Iris pigment epithelial cell (primary cell): Measurements from ENCODE around the gene OR51B5.
"Not testable (repeated sequence)": the region's sequence is repeated elsewhere in the genome, so short reads cannot be mapped to it uniquely, and the experiment has no call there.

Experiments
- DNase-seq: peaks from one replicate; pipeline ENCODE4 v3.0.0-alpha.2; 2011; ENCODE audit warnings: low read depth

Gene OR51B5, protein sequence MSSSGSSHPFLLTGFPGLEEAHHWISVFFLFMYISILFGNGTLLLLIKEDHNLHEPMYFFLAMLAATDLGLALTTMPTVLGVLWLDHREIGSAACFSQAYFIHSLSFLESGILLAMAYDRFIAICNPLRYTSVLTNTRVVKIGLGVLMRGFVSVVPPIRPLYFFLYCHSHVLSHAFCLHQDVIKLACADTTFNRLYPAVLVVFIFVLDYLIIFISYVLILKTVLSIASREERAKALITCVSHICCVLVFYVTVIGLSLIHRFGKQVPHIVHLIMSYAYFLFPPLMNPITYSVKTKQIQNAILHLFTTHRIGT

DNA sequence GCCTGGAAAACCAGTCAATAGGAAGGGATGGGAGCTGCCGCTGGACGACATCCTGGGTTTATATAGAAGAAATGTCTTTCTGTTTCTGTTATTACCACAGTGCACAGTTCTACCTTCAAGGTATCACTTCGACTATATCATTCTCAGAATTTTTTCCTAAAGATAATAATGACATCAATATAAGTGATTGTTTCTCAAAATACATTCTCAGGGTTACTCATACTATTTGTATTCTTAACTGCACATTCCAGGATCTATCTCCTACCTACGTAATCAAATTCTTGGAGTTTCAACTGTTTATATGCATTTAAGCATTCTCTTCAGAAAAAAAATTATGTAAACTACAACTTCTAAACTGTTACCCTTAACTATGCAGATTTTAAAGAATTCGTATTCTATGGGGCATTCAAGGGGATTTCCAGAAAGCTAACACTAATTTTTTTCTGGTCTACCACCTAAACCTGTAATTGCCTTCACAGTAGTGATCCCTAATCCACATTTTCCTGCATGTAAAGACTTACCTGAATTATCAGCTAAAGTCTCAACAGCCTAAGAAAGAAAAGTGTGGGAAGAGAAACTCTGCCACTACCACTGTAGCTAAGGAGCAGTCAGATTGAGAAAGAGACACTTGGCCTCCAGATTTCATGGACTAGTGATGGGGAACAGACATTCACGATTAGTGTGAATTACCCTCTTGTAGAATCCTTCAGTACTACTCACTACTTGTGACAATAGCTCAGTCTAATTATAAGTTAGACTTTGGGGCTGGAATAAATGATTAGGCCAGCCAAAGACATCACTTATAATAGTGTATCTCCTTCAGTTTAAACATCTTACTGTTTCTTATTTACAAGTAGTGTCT, at the start of gene OR51B5:
Gene OR51B5, minus strand, starts transcription at position 51 of the 862 bp plus-strand sequence. Its CDS starts 0 bp downstream, at position 51.
- DNase-seq: peak; percentile 83

DNA sequence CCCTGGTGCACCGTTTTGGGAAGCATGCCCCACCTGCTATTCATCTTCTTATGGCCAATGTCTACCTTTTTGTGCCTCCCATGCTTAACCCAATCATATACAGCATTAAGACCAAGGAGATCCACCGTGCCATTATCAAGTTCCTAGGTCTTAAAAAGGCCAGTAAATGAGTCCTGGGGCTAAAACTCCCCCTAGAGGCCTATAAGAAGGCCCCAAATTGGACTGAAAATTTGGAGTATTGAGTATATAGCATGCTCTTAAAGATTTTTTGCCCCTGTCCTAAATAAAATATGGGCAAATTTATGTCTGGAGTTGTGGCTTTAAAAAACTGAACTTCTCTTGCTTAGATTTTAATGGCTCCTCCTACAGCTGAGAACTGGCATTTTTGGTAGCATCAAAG, 46.9 kb upstream of the OR51B5 start:
- DNase-seq: no peak

DNA sequence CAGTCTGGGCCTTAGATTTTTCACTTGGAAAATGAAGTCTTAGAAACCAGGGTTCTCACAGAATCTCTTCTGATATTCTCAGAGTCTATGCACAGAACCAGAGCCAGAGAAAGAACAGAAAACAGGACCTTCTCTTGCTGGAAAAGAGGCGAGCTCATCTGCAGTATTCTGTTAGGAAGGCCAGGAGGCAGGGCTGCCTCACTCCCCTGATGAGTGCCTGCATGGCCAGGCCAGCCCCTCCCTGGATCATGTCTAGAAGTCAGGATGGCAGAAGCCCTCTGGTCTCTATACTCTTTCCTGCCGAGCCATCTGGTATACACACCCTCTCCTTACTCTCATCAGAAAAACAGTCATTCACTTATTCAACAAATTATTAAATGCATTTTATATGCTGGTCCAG, 41.0 kb upstream of the OR51B5 start:
- DNase-seq: no peak

DNA sequence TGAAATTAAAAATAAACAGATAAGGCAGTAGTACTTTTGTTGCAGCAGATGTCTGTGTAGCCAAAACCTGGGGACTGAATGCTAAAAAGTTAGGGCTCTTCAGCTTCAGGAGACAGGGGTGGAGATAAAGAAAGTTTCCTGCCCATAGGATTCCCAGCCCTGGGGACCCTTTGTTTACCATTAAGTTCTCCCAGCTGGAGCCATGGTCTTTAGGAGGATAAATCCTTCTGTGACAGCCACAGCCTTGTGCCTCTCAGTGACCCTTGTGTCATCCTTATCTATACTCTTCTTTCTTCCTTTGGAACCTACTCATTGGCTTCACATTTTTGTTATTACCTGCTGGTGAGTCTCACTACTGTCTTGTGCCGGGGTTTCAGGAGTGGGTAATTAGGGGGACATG, 40.3 kb upstream of the OR51B5 start, which contains the start of gene OR51M1:
Gene OR51M1, plus strand, starts transcription at position 237 of the 400 bp plus-strand sequence. CDS start 5,587 bp downstream, outside the sequence.
- DNase-seq: no peak

DNA sequence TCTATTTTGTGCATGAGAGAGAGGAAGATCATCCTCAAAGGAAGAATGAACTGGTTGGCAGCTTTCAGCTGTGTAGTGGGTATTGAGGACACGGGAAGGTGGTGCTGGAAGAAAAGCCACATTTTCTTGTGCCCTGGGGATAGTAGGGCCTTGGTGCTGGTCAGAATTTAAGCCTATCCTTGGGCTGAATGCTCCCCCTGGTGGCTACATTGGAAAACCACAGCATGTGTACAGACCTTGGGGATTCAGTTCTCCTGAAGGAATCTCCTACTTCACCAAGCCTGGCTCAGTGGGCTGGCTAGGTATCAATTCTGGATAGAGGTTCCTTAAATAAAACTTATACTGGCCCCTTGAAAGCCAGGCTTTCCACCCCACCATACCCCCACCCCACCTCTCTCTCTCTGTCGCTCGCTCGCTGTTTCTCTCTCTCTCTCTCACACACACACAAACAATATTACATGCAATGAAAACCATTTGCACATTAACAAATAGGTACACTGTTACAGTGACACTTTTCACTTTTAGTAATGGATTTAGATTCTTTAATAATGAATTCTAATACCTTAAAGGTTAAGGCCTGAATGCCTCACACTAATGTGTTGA, 37.5 kb upstream of the OR51B5 start:
- DNase-seq: peak; percentile 71

DNA sequence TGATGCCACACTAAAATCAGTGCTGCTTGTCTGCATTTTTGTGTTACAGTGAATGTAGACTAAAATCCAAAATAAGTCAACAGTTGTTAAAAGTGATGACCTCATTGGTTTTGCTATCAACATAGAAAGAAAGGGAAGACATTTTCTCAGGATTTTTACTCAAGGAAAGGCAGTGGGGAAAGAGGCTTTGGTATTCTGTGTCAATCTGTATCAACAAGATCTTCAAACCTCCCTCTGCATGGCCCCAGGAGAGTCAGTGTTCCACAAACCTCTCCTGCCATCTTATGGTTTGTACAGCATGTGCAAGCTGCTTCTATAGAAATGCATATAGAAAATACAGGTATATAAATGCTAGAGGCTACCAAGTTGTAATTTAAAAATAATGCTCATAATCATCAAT, 26.5 kb upstream of the OR51B5 start:
- DNase-seq: peak; percentile 85

DNA sequence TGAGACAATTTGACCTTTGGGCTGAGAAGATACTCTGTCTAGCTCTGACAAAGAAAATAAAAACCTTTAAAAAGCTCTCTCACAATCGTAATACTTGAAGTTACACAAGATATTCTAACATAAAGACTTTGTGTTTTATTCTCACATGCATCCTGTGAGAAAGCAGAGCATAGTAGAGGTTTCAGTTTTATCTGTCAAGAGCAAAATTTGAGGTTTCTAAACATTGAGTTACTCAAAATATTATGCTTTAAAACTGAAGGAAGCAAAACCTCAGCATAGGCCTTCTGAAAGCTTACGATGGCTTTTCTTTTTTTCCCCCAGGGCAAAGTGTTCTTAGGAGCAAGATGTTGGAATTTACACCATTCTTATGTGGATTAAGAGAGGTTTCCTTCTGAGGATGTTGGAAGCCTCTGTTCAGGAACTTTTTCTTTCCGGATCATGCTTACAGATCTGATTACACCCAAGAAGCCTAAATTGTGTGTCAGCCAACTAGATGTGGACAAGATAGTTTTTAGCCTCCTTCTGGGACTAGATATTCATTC, 25.2 kb upstream of the OR51B5 start:
- peak; percentile 26 for DNase-seq

DNA sequence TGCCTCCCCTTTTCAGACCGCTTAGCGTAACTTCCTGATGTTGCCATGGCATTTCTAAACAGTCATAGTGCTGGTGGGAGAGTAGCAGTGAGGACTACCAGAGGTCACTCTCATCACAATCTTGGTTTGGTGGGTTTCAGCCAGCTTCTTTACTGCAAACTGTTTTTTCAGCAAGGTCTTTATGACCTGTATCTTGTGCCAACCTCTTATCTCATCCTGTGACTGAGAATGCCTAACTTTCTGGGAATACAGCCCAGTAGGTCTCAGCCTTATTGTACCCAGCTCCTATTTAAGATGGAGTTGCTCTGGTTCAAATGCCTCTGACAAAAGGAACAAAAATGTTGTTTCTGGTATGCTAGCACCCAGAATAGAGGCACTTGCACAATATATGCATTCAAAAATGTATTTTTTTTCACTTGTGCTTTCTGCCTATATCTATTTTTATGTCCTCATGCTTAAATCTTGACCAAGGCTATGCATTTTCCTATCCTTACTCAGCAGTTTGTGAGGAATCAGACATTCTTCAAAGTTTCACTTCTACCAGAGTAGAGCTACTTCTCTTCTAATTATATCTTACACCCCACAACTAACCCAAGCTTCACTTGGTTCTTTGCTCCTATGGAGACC, 24.2 kb upstream of the OR51B5 start:
- DNase-seq: peak; percentile 75

DNA sequence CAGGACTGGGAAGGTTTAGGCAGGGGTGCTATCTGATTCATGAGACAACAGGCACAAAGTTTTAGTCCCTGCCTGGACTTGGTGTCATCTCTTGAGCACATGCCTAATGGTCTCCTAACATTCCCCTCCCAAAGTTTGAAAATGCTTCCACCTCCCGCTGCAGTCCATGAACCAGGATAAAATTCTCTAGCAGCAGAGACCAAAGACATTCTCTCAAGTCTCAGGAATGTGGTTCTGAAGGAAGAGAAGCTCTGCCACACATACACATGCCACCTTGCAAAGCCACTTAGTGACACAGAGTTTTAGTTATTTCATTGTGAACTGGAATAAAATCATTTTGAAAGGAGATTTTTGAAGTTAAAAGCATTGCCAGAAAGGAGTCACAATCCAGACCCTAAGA, 23.5 kb upstream of the OR51B5 start:
- no peak for DNase-seq

DNA sequence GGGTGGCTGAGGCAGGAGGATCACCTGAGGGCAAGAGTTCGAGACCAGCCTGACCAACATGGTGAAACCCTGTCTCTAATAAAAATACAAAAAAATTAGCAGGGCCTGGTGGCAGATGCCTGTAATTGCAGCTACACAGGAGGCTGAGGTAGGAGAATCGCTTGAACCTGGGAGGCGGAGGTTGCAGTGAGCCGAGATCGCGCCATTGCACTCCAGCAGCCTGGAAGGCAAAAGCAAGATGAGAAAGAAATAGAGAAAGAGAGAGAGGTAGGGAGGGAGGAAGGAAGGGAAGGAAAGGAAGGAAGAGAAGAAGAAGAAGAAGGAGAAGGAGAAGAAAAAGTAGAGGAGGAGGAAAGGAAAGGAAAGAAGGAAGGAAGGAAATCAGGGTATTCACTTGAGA, 23.0 kb upstream of the OR51B5 start:
- DNase-seq: not testable (repeated sequence)

DNA sequence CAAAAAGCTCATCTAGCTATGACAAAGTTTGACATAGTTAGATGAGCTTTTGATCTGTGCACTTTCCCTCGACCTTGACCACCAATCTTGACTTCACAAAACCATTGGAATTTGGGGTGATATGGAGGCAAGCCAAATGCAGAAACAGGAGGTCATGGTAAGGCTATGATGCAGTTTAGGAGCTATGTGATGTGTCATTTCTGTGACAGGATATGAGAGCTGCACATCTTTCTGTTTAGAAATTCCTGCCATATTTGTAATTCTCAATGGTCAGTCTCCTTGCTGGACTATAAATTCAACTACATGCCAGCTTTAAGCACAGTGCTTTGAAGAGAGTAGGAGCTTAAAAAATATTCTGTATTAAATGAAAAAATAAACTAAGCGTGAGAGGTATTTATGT, 20.9 kb upstream of the OR51B5 start:
- DNase-seq: peak; percentile 96

DNA sequence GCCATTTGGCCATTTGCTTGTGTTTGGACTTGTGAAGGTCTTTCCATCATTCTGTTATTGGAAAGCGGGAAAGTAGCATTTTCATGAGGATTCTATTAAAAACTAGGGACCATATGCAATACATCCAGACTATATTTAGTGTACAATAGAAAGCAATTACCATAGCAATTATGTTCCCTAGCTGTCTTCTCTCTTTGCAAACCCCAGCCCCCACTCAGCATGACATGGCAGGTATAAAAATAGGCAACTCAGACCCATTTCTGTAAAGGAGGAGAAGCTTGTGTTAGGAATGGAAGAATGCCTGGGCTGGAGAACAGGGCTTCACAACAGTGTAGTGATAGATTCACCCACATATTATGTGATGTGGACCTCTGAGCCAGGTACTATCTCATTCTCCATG, 20.4 kb upstream of the OR51B5 start:
- peak; percentile 23 for DNase-seq

DNA sequence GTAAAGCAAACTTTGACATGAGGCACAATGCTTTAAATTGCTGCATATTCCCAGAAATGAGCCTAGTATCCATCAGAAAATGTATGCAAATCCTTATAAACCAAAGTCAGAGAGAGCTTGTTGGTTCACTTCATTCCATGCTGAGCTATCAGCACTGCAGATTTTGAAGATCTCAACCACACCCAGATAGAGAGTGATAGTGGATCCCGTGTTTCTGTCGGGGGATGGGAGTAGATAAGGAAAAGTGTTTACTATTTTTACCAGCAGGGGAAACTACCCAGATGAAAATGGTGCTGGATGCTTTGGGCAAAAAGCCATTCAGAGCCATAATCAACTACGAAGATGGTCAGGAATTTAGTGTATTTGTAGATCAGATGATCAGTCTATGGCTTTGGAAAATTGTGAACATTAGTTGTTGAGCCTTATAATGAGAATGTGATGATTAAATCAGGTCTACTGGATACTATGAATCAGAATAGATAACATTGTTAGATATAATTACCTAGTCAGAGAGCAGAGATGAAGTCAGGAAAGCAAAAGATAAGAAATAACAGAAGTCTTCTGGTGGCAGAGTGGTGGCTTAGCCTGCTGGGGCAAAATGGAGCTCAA, 18.8 kb upstream of the OR51B5 start:
- no peak for DNase-seq

DNA sequence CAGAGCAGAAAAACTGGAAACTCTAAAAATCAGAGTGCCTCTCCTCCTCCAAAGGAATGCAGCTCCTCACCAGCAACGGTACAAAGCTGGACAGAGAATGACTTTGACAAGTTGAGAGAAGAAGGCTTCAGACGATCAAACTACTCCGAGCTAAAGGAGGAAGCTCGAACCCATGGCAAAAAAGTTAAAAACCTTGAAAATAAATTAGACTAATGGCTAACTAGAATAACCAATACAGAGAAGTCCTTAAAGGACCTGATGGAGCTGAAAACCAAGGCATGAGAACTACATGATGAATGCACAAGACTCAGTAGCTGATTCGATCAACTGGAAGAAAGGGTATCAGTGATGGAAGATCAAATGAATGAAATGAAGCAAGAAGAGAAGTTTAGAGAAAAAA, 12.7 kb upstream of the OR51B5 start:
- DNase-seq: not testable (repeated sequence)

DNA sequence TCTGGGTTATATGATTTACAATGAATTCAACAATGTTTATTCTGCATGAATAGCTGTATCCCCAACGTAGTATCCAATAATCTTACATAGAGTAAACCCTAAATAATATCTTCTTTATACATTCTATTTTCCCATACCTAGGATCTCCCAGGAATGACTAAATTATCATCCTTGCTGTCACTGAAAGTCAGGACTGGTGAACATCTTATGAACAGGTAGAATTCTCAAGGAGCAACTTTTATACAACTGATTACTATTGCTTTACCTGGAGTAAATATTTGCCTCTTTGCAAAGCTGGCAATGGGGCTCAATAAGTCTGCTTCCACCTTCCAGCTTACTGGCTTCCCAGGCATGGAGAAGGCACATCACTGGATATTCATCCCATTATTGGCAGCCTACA, 7.9 kb upstream of the OR51B5 start, which contains the start of gene OR51B6:
Gene OR51B6, plus strand, starts transcription at position 301 of the 400 bp plus-strand sequence. Its CDS starts 0 bp downstream, at position 301.
- DNase-seq: no peak

DNA sequence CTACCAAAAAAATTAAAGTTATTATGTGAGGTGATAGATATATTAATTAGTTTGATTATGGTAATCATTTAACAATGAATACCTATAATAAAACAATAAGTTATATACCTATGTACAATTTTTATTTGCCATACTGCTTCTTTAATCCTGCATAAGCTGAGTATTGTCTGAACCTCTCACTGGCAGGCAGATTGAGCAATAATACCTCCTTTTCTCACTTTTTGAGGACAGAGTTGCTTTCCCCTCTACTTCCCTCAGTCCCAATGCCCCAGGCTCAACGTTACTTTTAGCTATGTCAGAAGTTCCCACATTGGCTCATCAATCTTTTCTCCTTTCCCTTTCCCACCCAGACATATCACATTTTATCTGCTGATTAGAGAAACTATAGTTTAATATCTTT, 6.2 kb upstream of the OR51B5 start:
- DNase-seq: no peak

DNA sequence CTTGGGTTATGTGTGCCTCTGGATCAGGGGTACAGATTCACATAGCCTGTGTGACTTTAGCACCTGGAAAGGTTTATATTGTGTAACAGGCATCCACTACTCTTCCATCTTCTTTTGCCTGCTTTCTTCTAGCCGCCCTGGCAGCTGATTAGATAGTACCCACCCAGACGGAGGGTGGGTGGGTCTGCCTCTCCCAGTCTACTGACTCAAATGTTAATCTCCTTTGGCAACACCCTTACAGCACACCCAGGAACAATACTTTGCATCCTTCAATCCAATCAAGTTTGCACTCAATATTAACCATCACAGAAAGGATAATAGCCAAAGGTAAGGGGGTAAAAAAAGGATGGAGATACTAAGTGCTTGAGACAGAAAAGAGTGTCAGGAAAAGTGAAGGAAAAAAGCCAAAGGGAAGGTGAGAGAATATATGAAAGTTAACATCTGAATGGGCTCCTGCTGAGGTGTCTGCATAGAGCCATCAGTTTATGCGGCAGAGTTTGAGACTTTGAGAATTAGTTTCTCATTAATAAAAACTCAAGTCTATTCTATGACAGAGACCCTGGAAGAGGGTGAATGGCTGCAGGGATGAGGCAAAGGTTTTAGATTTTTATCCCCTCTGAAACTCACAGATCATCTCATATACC, 5.3 kb upstream of the OR51B5 start:
- DNase-seq: no peak

DNA sequence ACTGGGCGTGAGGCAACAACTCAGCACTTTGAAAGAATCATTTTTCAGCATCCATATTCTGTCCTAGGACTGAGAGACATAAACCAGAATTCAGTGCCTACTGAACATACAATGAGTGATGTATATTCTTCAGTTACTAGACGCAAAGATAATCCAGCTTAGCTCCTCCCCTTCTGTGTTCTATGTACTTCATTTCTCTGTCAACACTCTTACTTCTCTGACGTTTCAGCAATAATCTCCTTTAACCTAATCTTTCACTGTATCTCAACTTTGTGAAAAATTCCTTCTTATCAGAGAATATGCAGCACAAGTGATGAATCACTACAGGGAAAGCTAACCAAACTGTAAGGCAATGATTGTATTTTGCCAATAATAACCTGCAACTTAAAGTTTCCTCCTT, 2.5 kb upstream of the OR51B5 start:
- DNase-seq: peak; percentile 77

DNA sequence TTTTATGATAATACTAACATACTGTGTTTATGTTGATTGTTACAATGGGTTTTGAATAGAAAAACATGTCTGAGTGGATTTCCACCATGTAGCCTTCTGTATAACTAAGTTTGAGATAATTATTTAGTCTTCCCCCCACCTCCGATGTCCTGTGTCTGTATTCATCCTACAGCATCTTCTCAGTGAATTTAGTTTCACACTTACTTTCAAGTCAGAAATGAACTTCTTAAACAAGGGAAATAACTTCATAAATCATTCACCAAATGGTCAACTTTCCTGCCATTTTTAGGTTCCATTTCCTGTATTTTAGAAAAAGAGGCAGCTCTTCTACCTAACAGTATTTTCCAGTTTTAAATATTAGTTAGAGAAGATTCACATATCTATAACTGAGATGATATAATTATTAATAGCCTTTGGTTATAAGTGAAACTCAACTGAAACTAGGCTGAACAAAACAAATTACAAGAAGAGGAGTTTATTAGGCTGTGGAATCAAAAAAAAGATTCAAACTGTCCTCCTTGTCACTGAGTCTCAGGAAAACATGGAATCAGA, 3.5 kb downstream of the OR51B5 start:
- no peak for DNase-seq

DNA sequence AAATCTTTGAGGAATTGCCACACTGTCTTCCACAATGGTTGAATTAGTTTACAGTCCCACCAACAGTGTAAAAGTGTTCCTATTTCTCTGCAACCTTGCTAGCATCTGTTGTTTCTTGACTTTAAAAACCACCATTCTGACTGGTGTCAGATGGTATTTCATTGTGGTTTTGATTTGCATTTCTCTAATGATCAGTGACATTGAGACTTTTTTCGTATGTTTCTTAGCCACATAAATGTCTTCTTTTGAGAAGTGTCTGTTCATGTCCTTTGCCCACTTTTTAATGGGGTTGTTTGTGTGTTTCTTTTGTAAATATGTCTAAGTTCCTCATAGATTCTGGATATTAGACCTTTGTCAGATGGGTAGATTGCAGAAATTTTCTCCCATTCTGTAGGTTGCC, 6.1 kb downstream of the OR51B5 start:
- not testable (repeated sequence) for DNase-seq

DNA sequence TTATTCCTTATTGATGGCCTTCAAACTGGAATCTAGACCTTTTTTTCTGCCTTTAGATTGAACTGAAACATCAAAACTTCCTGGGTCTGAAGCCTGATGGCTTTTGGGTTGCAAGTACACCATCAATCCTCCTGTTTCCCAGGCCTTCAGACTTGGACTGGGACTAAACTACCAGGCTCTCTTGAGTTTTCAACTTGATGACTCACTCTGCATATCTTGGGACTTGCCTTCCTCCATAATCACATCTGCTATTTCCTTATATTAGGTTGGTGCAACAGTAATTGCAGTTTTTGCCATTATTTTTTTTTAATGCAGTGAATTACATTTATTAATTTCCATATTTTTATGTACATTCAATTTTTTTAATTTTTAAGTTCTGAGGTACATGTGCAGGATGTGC, 7.0 kb downstream of the OR51B5 start:
- peak; percentile 51 for DNase-seq
